BLaER1 (cell line): Measurements from ENCODE around the gene MAP3K13.
"Not testable (repeated sequence)": the region's sequence is repeated elsewhere in the genome, so short reads cannot be mapped to it uniquely, and the experiment has no call there.

Source experiments
- H3K27ac ChIP-seq: shearing (Covaris generic); formaldehyde crosslinking; 2 replicates; pipeline ENCODE4 v1.8.1; 2022
- H3K27me3 ChIP-seq: shearing (Covaris generic); formaldehyde crosslinking; 2 replicates; pipeline ENCODE4 v1.8.1; 2022
- H3K36me3 ChIP-seq: shearing (Covaris generic); formaldehyde crosslinking; 2 replicates; pipeline ENCODE4 v1.8.1; 2022
- H3K4me1 ChIP-seq: shearing (Covaris generic); formaldehyde crosslinking; 2 replicates; pipeline ENCODE4 v1.8.1; 2022
- H3K4me2 ChIP-seq: shearing (Covaris generic); formaldehyde crosslinking; 2 replicates; pipeline ENCODE4 v1.8.1; 2022
- H3K4me3 ChIP-seq: shearing (Covaris generic); formaldehyde crosslinking; 2 replicates; pipeline ENCODE4 v1.8.1; 2022
- H3K9ac ChIP-seq: shearing (Covaris generic); formaldehyde crosslinking; 2 replicates; pipeline ENCODE4 v1.8.1; 2022
- H3K9me3 ChIP-seq: shearing (Covaris generic); formaldehyde crosslinking; 2 replicates; pipeline ENCODE4 v1.8.1; 2022
- H4K20me1 ChIP-seq: shearing (Covaris generic); formaldehyde crosslinking; 2 replicates; pipeline ENCODE4 v1.8.1; 2022
- Cebpa-rat ChIP-seq: shearing (Covaris generic); IDR thresholded peaks from 2 replicates; pipeline ENCODE4 v1.8.1; 2022

MAP3K13 gene

DNA sequence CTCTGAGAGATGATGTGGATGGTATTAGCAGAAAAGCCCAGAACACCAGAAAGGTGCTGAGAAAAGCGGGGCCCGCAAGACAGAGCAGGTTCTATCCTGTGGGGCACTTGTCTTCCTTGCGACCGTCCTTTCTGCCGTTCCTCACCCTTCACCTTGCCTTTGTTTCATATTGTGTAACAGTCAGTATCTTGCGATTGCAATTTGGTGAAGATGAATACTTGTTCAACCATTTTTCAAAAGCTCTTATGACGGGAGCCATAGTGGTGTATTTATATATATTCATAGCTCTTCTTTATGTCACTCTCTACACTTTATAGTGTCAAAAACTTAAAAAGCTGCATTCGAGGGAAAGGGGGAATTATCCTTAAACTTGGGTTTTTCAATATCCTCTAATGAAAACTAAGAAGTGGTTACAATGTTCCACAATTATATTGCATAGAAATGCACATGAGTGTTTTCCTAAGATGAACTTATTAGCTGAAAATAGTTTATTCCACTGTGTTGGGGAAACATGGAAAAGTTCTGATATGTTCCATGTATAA is 797 bp downstream of the MAP3K13 start:
- H3K9me3 ChIP-seq: no peaks in the 10 kb centered on the region
- no peak overlapping the region for H3K9ac ChIP-seq
- H3K4me2 ChIP-seq: peak overlapping the region; percentile 65
- H4K20me1 ChIP-seq: no peaks in the 10 kb centered on the region
- peaks cover 6% of the 10 kb centered on the region; the same call in 1 of the 2 replicates for H3K4me1 ChIP-seq
- no peak overlapping the region for H3K27ac ChIP-seq
- H3K4me3 ChIP-seq: peak overlapping the region; percentile 57; the same call in 1 of the 2 replicates
- H3K36me3 ChIP-seq: no peaks in the 10 kb centered on the region
- peaks cover 15% of the 10 kb centered on the region for H3K27me3 ChIP-seq
- TF ChIP-seq Cebpa-rat: no peak

DNA sequence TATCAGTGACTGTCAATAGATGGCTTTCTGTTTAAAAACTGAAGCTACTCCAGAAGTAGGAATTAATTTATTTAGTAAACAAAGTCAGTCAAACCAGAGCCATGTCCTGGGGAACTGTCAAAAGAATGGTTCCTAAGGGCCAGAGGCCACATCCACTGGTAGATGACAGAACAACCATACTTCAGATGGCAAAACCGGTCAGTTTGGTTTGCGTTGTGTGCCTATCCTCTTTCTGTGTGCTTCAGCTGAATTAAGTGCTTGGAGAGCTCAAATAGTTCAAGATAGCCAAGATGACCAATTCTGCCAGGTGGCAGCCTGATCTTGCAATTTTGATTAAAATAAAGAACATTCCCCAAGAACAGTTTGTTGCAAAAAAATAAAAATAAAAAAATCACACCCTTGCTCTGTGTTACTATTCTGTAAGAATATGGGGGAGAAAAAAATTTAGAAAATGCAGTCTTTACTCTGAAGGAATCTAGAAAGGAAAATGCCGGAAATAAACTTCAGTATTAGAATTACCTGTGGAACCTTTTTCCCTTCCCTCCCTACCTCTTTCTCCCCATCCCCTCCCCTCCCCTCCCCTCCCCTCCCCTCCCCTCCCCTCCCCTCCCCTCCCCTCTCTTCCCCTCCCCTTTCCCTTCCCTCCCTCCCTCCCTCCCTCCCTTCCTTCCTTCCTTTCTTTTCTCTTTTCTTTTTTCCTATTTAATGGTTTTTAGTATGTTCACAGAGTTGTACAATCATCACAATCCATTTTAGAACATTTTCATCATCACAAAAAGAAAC is 2.5 kb downstream of the MAP3K13 start:
- no peak for TF ChIP-seq Cebpa-rat
- Histone ChIP-seq H4K20me1 (no peaks in the 10 kb centered on the region), H3K27me3 (peaks cover 15% of the 10 kb centered on the region), H3K4me1 (peaks cover 6% of the 10 kb centered on the region; the same call in 1 of the 2 replicates), H3K9ac (no peak overlapping the region), H3K36me3 (no peaks in the 10 kb centered on the region), H3K4me2 (no peak overlapping the region), H3K27ac (no peak overlapping the region), H3K4me3 (no peak overlapping the region), H3K9me3 (no peaks in the 10 kb centered on the region)

DNA sequence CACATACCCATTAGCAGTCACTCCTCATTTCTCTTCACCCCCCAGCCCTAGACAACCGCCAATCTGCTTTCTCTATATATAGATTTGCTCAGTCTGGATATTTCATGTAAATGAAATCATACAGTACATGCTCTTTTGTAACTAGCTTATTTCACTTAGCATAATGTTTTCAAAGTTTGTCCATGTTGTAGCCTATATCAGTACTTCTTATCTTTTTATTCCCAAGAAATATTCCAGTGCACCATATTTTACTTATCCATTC is 3.1 kb downstream of the MAP3K13 start:
- Histone ChIP-seq H3K9ac (no peak overlapping the region), H3K36me3 (no peaks in the 10 kb centered on the region), H3K4me1 (peaks cover 6% of the 10 kb centered on the region; the same call in 1 of the 2 replicates), H3K9me3 (no peaks in the 10 kb centered on the region), H3K4me3 (no peak overlapping the region), H3K27me3 (peaks cover 15% of the 10 kb centered on the region), H4K20me1 (no peaks in the 10 kb centered on the region), H3K27ac (no peak overlapping the region), H3K4me2 (no peak overlapping the region)
- no peak for TF ChIP-seq Cebpa-rat

DNA sequence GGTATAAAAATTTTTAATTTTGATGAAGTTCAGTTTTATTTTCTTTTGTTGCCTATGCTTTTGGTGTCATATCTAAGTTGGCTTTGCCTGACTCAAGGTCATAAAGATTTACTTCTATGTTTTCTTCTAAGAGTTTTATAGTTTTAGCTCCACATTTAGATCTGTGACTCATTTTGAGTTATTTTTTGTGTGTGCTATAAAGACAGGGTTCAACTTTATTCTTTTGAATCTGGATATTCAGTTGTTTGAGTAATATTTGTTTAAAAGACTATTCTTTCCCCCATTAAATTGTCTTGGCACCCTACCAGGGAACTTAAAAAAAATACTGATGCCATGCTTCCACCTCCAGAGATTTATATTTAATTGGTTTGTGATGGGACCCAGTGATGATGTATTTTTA is 4.0 kb downstream of the MAP3K13 start:
- H3K27me3 ChIP-seq: peaks cover 15% of the 10 kb centered on the region
- no peak overlapping the region for H3K4me3 ChIP-seq
- no peaks in the 10 kb centered on the region for H4K20me1 ChIP-seq
- H3K27ac ChIP-seq: no peak overlapping the region
- no peaks in the 10 kb centered on the region for H3K9me3 ChIP-seq
- no peak for TF ChIP-seq Cebpa-rat
- H3K4me1 ChIP-seq: peaks cover 6% of the 10 kb centered on the region; the same call in 1 of the 2 replicates
- H3K4me2 ChIP-seq: no peak overlapping the region
- H3K9ac ChIP-seq: no peak overlapping the region
- no peaks in the 10 kb centered on the region for H3K36me3 ChIP-seq

DNA sequence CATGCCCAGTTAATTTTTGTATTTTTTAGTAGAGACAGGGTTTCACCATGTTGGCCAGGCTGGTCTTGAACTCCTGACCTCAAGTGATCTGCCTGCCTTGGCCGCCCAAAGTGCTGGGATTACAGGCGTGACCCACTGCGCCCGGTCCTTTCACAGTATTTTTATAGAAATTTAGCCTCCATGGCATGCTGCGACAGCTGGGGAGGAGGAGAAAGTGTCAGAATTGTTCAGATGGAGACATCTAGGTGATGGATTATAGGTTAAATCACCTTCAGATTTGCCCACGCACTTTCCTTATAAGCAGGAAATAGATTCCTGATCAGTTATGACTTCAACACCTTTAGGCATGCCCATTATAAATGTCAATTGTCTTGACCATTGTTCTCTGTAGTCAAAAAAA is 7.4 kb downstream of the MAP3K13 start:
- not testable (repeated sequence) for H3K4me2 ChIP-seq, H3K27ac ChIP-seq, H4K20me1 ChIP-seq, H3K27me3 ChIP-seq, H3K9me3 ChIP-seq, H3K4me1 ChIP-seq, H3K9ac ChIP-seq, H3K36me3 ChIP-seq, H3K4me3 ChIP-seq

DNA sequence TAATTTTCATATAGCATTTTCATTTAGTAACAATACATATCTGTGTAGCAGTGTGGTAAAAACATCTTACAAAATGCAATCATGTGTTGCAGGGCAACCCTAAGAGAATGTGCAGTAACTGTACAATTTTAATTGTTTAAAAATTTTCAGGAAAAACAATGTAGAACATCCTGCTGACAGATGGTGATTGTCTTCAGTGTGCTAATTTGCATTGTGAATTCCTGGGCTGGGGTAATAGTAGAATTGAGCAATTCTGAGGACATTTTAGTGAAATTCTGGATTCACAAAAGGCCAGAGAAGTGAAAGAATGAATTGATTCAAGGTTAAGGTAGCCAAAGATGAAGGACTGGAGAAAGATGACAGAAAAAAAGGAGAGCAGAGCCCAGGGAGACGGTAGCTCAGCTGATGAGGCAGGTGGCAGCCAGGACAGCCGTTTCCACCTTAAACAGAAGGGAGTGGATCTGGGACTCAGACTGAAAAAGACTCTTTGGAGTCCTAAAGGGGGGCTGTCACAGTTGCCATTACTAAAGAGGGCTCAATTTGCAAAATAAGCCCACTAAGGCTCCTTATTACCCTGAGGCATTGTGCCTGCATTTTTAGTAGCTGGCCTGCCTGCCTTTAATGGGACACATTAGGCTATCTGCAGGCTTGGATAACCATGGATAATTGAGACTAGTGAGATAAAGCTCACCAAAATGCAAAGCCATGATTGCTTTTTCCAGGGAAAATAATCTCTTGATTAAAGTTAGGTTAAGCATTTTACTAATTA is 8.6 kb downstream of the MAP3K13 start:
- H3K9me3 ChIP-seq: no peaks in the 10 kb centered on the region
- H3K4me2 ChIP-seq: no peak overlapping the region
- no peaks in the 10 kb centered on the region for H3K36me3 ChIP-seq
- H3K27me3 ChIP-seq: no peaks in the 10 kb centered on the region
- no peak overlapping the region for H3K9ac ChIP-seq
- TF ChIP-seq Cebpa-rat: no peak
- H4K20me1 ChIP-seq: no peaks in the 10 kb centered on the region
- no peak overlapping the region for H3K27ac ChIP-seq
- H3K4me1 ChIP-seq: no peaks in the 10 kb centered on the region
- H3K4me3 ChIP-seq: no peak overlapping the region

DNA sequence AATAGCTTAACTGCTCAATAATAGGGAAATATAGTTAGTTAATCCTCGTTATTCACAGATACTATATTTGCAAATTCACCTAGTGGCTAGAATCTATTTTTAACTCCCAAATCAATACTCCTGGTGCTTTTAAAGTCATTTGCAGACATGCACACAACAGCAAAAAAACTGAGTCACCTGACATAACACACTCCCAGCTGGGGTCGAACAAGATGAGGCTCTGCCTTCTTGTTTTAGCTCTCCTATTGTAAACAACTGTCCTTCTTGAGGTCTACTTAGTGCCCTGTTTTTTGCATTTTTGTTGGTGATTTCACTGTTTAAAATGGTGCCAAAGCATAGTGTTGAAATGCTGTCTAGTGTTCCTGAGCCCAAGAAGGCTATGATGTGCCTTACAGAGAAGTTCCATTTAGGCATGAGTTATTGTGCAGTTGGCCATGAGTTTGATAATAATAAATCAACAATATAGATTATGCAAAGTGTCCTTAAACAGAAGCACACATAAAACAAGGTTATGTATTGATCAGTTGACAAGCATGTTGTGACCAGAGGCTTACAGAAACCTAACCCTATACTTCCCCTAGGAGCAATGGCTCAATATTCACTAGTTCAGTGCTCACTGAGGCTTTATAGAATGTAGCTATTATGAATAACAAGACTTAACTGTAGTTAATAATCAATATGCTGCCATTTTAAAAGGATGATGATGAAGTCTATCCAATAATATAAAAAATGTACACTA is 18.6 kb downstream of the MAP3K13 start:
- H3K36me3 ChIP-seq: no peaks in the 10 kb centered on the region
- H3K27me3 ChIP-seq: no peaks in the 10 kb centered on the region
- H3K4me3 ChIP-seq: no peak overlapping the region
- no peak for TF ChIP-seq Cebpa-rat
- no peaks in the 10 kb centered on the region for H3K4me1 ChIP-seq
- no peak overlapping the region for H3K27ac ChIP-seq
- no peaks in the 10 kb centered on the region for H4K20me1 ChIP-seq
- H3K9ac ChIP-seq: no peak overlapping the region
- H3K9me3 ChIP-seq: no peaks in the 10 kb centered on the region
- no peak overlapping the region for H3K4me2 ChIP-seq

DNA sequence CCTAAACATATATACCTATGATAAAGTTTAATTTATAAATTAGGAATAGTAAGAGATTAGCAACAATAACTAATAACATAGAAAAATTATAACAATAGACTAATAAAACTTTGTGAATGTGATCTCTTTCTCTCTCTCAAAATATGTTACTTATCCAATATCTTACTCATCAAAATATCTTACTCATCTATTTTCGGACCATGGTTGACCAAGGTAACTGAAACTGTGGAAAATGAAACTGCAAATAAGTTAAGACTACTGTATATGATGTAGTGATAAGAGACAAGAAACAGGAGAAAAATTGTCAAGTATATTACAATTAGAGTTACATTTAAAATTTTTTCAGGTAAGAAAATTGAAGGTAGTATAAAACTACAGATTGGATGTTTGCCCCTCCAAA is 19.2 kb downstream of the MAP3K13 start:
- no peak overlapping the region for H3K9ac ChIP-seq
- no peaks in the 10 kb centered on the region for H3K4me1 ChIP-seq
- H3K27me3 ChIP-seq: no peaks in the 10 kb centered on the region
- H3K27ac ChIP-seq: no peak overlapping the region
- no peak overlapping the region for H3K4me3 ChIP-seq
- no peaks in the 10 kb centered on the region for H3K9me3 ChIP-seq
- H4K20me1 ChIP-seq: no peaks in the 10 kb centered on the region
- no peak for TF ChIP-seq Cebpa-rat
- no peaks in the 10 kb centered on the region for H3K36me3 ChIP-seq
- no peak overlapping the region for H3K4me2 ChIP-seq

DNA sequence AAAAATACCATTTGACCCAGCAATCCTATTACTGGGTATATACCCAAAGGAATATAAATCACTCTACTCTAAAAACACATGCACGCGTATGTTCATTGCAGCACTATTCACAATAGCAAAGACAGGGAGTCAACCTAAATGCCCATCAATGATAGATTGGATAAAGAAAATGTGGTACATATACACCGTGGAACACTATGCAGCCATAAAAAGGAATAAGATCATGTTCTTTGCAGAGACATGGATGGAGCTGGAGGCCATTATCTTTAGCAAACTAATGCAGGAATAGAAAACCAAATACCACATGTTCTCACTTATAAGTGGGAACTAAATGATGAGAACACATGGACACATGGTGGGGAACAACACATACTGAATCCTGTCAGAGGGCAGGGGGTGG is 23.6 kb downstream of the MAP3K13 start:
- H3K36me3 ChIP-seq, H3K27me3 ChIP-seq, H3K9ac ChIP-seq, H3K9me3 ChIP-seq, H3K27ac ChIP-seq, H3K4me1 ChIP-seq, H3K4me2 ChIP-seq, H4K20me1 ChIP-seq, H3K4me3 ChIP-seq: not testable (repeated sequence)

DNA sequence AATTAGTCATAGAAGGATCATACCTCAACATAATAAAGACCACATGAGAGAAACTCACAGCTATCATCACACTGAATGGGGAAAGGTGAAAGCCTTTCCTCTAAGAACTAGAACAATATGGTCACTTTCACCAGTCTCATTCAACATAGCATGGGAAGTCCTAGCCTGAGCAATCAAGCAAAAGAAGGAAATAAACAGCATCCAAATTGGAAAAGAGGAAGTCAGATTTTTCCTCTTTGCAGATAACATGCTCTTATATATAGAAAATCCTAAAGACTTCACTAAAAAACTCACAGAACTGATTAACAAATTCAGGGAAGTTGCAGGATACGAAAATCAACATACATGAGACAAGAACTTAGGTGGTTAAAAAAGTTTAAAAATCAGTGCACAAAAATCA is 24.7 kb downstream of the MAP3K13 start:
- Histone ChIP-seq H3K27ac (no peak overlapping the region), H3K9ac (no peak overlapping the region), H3K27me3 (no peaks in the 10 kb centered on the region), H3K4me1 (no peaks in the 10 kb centered on the region), H3K4me3 (no peak overlapping the region), H3K9me3 (no peaks in the 10 kb centered on the region), H3K4me2 (no peak overlapping the region), H3K36me3 (no peaks in the 10 kb centered on the region), H4K20me1 (no peaks in the 10 kb centered on the region)
- TF ChIP-seq Cebpa-rat: no peak
